Measurements from ENCODE around the gene C1D. TPM values are rescaled to one million over a fixed set of nuclear protein-coding genes. Genes with fewer than 3 reads are reported as not detected.
A peak's percentile ranks its signal among the peaks of the same experiment; 100 is the strongest.

Gene C1D
- total and polyA plus RNA-seq, 2 experiments from 2014 or later: 30.1 to 39.7 TPM

DNA sequence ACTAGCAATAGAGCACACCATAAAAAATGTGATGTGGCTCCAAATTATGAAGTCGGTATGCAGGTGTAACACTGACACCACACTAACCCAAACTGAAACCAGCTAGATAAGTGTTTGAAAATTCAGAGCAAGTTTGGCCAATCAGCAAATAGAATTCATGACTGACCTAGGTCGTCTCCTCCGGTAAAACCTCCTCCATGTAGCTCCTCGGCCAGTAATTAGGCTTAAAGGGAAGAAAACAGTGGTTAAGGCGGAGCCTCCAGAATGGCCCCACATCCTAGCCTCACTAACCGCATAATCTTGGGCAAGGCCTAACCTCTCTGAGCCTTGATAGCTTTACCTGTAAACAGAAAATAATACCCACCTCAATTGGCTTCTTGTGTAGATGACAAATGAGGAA lies 30.1 kb downstream of the C1D start:
- H3K4me1 Mint-ChIP-seq: no peaks in the 10 kb centered on the region; the same call in 2 of the 3 replicates
- no peaks in the 10 kb centered on the region for H3K9me3 Mint-ChIP-seq
- H3K4me2 ChIP-seq: no peak overlapping the region
- H3K27ac ChIP-seq (ENCODE audit: low read depth): no peak overlapping the region
- H3K36me3 ChIP-seq (ENCODE audit: insufficient read depth): no peaks in the 10 kb centered on the region
- no peaks in the 10 kb centered on the region for H3K79me2 ChIP-seq (replicated peaks; ENCODE audit: insufficient read depth)
- TF ChIP-seq, protein P1, sequence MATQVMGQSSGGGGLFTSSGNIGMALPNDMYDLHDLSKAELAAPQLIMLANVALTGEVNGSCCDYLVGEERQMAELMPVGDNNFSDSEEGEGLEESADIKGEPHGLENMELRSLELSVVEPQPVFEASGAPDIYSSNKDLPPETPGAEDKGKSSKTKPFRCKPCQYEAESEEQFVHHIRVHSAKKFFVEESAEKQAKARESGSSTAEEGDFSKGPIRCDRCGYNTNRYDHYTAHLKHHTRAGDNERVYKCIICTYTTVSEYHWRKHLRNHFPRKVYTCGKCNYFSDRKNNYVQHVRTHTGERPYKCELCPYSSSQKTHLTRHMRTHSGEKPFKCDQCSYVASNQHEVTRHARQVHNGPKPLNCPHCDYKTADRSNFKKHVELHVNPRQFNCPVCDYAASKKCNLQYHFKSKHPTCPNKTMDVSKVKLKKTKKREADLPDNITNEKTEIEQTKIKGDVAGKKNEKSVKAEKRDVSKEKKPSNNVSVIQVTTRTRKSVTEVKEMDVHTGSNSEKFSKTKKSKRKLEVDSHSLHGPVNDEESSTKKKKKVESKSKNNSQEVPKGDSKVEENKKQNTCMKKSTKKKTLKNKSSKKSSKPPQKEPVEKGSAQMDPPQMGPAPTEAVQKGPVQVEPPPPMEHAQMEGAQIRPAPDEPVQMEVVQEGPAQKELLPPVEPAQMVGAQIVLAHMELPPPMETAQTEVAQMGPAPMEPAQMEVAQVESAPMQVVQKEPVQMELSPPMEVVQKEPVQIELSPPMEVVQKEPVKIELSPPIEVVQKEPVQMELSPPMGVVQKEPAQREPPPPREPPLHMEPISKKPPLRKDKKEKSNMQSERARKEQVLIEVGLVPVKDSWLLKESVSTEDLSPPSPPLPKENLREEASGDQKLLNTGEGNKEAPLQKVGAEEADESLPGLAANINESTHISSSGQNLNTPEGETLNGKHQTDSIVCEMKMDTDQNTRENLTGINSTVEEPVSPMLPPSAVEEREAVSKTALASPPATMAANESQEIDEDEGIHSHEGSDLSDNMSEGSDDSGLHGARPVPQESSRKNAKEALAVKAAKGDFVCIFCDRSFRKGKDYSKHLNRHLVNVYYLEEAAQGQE (IDR thresholded peaks at IDR 0.05; ENCODE audit: unreplicated experiment): no peak
- TF ChIP-seq ZNF331 (CRISPR knock-in tag; IDR thresholded peaks at IDR 0.05; ENCODE audit: low read depth): no peak
- no peak for TF ChIP-seq STAT1 (IDR thresholded peaks at IDR 0.05; ENCODE audit: unreplicated experiment)
- no peak for TF ChIP-seq NANOG (IDR thresholded peaks at IDR 0.05; ENCODE audit: borderline replicate concordance)
- no peak for TF ChIP-seq EZH2 (IDR thresholded peaks at IDR 0.05; ENCODE audit: low read depth, unreplicated experiment)
- TF ChIP-seq POLR2AphosphoS5 (IDR thresholded peaks at IDR 0.05; ENCODE audit: low read depth): no peak
- TF ChIP-seq, protein P2, sequence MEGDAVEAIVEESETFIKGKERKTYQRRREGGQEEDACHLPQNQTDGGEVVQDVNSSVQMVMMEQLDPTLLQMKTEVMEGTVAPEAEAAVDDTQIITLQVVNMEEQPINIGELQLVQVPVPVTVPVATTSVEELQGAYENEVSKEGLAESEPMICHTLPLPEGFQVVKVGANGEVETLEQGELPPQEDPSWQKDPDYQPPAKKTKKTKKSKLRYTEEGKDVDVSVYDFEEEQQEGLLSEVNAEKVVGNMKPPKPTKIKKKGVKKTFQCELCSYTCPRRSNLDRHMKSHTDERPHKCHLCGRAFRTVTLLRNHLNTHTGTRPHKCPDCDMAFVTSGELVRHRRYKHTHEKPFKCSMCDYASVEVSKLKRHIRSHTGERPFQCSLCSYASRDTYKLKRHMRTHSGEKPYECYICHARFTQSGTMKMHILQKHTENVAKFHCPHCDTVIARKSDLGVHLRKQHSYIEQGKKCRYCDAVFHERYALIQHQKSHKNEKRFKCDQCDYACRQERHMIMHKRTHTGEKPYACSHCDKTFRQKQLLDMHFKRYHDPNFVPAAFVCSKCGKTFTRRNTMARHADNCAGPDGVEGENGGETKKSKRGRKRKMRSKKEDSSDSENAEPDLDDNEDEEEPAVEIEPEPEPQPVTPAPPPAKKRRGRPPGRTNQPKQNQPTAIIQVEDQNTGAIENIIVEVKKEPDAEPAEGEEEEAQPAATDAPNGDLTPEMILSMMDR (conservative IDR thresholded peaks at IDR 0.05; ENCODE audit: low read depth in 2 of 2): no peak
- TF ChIP-seq ZNF114 (CRISPR knock-in tag; IDR thresholded peaks at IDR 0.05): no peak
- TF ChIP-seq, protein P3, sequence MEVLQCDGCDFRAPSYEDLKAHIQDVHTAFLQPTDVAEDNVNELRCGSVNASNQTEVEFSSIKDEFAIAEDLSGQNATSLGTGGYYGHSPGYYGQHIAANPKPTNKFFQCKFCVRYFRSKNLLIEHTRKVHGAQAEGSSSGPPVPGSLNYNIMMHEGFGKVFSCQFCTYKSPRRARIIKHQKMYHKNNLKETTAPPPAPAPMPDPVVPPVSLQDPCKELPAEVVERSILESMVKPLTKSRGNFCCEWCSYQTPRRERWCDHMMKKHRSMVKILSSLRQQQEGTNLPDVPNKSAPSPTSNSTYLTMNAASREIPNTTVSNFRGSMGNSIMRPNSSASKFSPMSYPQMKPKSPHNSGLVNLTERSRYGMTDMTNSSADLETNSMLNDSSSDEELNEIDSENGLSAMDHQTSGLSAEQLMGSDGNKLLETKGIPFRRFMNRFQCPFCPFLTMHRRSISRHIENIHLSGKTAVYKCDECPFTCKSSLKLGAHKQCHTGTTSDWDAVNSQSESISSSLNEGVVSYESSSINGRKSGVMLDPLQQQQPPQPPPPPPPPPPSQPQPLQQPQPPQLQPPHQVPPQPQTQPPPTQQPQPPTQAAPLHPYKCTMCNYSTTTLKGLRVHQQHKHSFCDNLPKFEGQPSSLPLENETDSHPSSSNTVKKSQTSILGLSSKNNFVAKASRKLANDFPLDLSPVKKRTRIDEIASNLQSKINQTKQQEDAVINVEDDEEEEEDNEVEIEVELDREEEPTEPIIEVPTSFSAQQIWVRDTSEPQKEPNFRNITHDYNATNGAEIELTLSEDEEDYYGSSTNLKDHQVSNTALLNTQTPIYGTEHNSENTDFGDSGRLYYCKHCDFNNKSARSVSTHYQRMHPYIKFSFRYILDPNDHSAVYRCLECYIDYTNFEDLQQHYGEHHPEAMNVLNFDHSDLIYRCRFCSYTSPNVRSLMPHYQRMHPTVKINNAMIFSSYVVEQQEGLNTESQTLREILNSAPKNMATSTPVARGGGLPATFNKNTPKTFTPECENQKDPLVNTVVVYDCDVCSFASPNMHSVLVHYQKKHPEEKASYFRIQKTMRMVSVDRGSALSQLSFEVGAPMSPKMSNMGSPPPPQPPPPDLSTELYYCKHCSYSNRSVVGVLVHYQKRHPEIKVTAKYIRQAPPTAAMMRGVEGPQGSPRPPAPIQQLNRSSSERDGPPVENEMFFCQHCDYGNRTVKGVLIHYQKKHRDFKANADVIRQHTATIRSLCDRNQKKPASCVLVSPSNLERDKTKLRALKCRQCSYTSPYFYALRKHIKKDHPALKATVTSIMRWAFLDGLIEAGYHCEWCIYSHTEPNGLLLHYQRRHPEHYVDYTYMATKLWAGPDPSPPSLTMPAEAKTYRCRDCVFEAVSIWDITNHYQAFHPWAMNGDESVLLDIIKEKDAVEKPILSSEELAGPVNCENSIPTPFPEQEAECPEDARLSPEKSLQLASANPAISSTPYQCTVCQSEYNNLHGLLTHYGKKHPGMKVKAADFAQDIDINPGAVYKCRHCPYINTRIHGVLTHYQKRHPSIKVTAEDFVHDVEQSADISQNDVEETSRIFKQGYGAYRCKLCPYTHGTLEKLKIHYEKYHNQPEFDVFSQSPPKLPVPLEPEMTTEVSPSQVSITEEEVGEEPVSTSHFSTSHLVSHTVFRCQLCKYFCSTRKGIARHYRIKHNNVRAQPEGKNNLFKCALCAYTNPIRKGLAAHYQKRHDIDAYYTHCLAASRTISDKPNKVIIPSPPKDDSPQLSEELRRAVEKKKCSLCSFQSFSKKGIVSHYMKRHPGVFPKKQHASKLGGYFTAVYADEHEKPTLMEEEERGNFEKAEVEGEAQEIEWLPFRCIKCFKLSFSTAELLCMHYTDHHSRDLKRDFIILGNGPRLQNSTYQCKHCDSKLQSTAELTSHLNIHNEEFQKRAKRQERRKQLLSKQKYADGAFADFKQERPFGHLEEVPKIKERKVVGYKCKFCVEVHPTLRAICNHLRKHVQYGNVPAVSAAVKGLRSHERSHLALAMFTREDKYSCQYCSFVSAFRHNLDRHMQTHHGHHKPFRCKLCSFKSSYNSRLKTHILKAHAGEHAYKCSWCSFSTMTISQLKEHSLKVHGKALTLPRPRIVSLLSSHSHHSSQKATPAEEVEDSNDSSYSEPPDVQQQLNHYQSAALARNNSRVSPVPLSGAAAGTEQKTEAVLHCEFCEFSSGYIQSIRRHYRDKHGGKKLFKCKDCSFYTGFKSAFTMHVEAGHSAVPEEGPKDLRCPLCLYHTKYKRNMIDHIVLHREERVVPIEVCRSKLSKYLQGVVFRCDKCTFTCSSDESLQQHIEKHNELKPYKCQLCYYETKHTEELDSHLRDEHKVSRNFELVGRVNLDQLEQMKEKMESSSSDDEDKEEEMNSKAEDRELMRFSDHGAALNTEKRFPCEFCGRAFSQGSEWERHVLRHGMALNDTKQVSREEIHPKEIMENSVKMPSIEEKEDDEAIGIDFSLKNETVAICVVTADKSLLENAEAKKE (CRISPR knock-in tag; IDR thresholded peaks at IDR 0.05): no peak
- no peak for TF ChIP-seq JUNB (IDR thresholded peaks at IDR 0.05; ENCODE audit: unreplicated experiment)
- no peaks in the 10 kb centered on the region for H3F3A ChIP-seq (replicated peaks; ENCODE audit: low read depth)
- H3K27me3 ChIP-seq (ENCODE audit: insufficient read depth): no peaks in the 10 kb centered on the region
- H3K27me3 Mint-ChIP-seq (ENCODE audit: insufficient read depth, low read depth, poor library complexity): peaks cover 2% of the 10 kb centered on the region
- H3K4me1 ChIP-seq (ENCODE audit: insufficient read depth): no peaks in the 10 kb centered on the region
- H3K36me3 Mint-ChIP-seq (ENCODE audit: low read depth): no peaks in the 10 kb centered on the region
- H3K4me3 Mint-ChIP-seq: no peak overlapping the region
- DNase-seq (ENCODE audit: low spot score): no peak
- H3K9me2 ChIP-seq (ENCODE audit: insufficient read depth): no peaks in the 10 kb centered on the region
- no peak overlapping the region for H3K4me3 ChIP-seq
- no peaks in the 10 kb centered on the region for H4K20me1 ChIP-seq (replicated peaks; ENCODE audit: insufficient read depth)
- peak; percentile 46; the same call in 2 of the 3 replicates for ATAC-seq
- H2AFZ ChIP-seq: no peak overlapping the region
- no peak overlapping the region; the same call in 1 of the 2 replicates for H3K27ac Mint-ChIP-seq

All from GM23338 (cell line).